H54 (cell line): ENCODE results near the gene KIAA0040.

Experiments used
- DNase-seq: peaks from one replicate; pipeline ENCODE4 v3.0.0; 2011; ENCODE audit warnings: low spot score, mixed read lengths; ENCODE audit not compliant: insufficient read length
- FAIRE-seq: peaks from 3 replicates; lab custom pipeline; 2011; peaks lifted over from hg19 to GRCh38; lab: Jason Lieb, UNC
- POLR2A ChIP-seq: IDR thresholded peaks from 2 replicates; pipeline ENCODE4 v1.6.1; 2011; ENCODE audit warnings: low read depth, mild to moderate bottlenecking, low read length

KIAA0040 gene

GRCh38 chr1:175147569-175147968 lies 45.0 kb downstream of the KIAA0040 start:
- DNase-seq: no peak
- no peak for TF ChIP-seq POLR2A
- no peak for FAIRE-seq

GRCh38 chr1:175146529-175147213 lies 45.9 kb downstream of the KIAA0040 start:
- FAIRE-seq: no peak
- TF ChIP-seq POLR2A: no peak
- DNase-seq: peak; percentile 60

GRCh38 chr1:175145899-175146528 lies 46.6 kb downstream of the KIAA0040 start:
- no peak for DNase-seq
- no peak for FAIRE-seq
- TF ChIP-seq POLR2A: no peak

- DNase-seq (no peak), FAIRE-seq (no peak)
- no peak for TF ChIP-seq POLR2A
These were observed 54.0 kb downstream of the KIAA0040 start for GRCh38 chr1:175138579-175138978.

GRCh38 chr1:175137369-175137768 lies 55.2 kb downstream of the KIAA0040 start:
- TF ChIP-seq POLR2A: no peak
- FAIRE-seq (no peak), DNase-seq (no peak)

GRCh38 chr1:175136246-175136645 lies 56.3 kb downstream of the KIAA0040 start:
- DNase-seq (no peak), FAIRE-seq (no peak)
- no peak for TF ChIP-seq POLR2A

GRCh38 chr1:175134500-175134899 lies 58.1 kb downstream of the KIAA0040 start:
- DNase-seq: no peak
- no peak for FAIRE-seq
- TF ChIP-seq POLR2A: no peak

- DNase-seq: no peak
- no peak for TF ChIP-seq POLR2A
- FAIRE-seq: no peak
These were observed 58.7 kb downstream of the KIAA0040 start for GRCh38 chr1:175133673-175134435.

GRCh38 chr1:175132436-175132835 lies 60.1 kb downstream of the KIAA0040 start:
- FAIRE-seq (no peak), DNase-seq (no peak)
- TF ChIP-seq POLR2A: no peak

GRCh38 chr1:175131095-175131494 lies 61.5 kb downstream of the KIAA0040 start:
- no peak for TF ChIP-seq POLR2A
- FAIRE-seq (no peak), DNase-seq (no peak)

GRCh38 chr1:175130649-175131045 lies 61.9 kb downstream of the KIAA0040 start:
- FAIRE-seq (no peak), DNase-seq (no peak)
- no peak for TF ChIP-seq POLR2A

- no peak for FAIRE-seq
- TF ChIP-seq POLR2A: no peak
- no peak for DNase-seq
These were observed 62.5 kb downstream of the KIAA0040 start for GRCh38 chr1:175129997-175130648.

GRCh38 chr1:175129644-175129996 lies 63.0 kb downstream of the KIAA0040 start:
- DNase-seq (no peak), FAIRE-seq (no peak)
- no peak for TF ChIP-seq POLR2A

GRCh38 chr1:175129182-175129581 lies 63.4 kb downstream of the KIAA0040 start:
- DNase-seq (no peak), FAIRE-seq (no peak)
- TF ChIP-seq POLR2A: no peak
